Large intestine (tissue), 3 donors: ENCODE data around the gene DUSP23. TPM values are rescaled to one million over a fixed set of nuclear protein-coding genes. Genes with fewer than 3 reads are reported as not detected.

Source experiments
- DNase-seq, 2 donors: peaks; one replicate each; pipeline versions ENCODE4 v3.0.0 to v3.0.0-alpha.2; 2013
- H3K27ac ChIP-seq: one replicate; pipeline ENCODE4 v1.5.1; 2013; ENCODE audit warnings: low read length
- H3K27me3 ChIP-seq: 2 replicates; pipeline ENCODE4 v1.6.1; 2013; ENCODE audit warnings: low read length; ENCODE audit not compliant: control insufficient read depth, insufficient read depth
- H3K36me3 ChIP-seq: 2 replicates; pipeline ENCODE4 v1.6.1; 2013; ENCODE audit warnings: low read length; ENCODE audit not compliant: control insufficient read depth, insufficient read depth
- H3K4me1 ChIP-seq: one replicate; pipeline ENCODE4 v1.6.1; 2013; ENCODE audit warnings: low read length; ENCODE audit not compliant: control insufficient read depth, insufficient read depth
- H3K4me3 ChIP-seq: one replicate; pipeline ENCODE4 v1.5.1; 2013; ENCODE audit warnings: low read length
- H3K9me3 ChIP-seq: one replicate; pipeline ENCODE4 v1.6.1; 2013; ENCODE audit warnings: mild to moderate bottlenecking, low read depth, low read length, moderate library complexity; ENCODE audit not compliant: control insufficient read depth
- WGBS: methylation state at CpG from one replicate; pipeline ENCODE4 v1.1.5; 2013; ENCODE audit warnings: low lambda C conversion rate; ENCODE audit not compliant: insufficient coverage; 5-methylcytosine and 5-hydroxymethylcytosine counted together
- polyA plus RNA-seq: library from polyadenylated mRNA; unstranded; fragments of 120-200 nt; gene quantifications from one replicate; pipeline ENCODE4 v1.2.1, GENCODE V29; 2013

Gene DUSP23
- polyA plus RNA-seq, 1 donor = 40.0 TPM

DNA sequence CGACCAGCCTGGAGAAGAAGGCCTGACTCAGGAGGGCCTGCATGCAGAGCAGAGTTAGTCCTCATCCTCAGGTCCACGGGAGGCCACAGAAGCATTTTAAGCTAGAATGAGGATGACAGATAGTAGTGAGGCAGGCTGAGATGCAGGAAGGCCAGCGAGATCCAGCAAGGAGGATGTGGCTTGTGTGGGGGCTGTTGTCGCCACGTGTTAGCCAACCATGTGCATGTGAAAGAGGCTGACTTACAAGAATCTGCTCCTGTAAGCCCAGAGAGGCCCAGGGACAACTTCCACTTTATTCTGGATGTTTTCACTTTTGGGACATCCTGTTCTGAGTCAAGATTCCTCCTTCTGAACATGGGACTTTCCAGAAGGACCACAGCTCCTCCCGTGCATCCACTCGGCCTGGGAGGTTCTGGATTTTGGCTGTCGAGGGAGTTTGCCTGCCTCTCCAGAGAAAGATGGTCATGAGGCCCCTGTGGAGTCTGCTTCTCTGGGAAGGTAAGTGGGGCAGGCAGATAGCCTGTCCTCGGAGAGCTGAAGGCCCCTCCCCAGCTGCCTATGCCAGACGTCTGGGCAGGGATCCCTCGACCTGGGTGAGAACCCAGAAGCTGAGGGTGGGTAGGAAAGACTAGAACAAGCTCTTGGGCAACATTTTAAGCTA lies 45.8 kb downstream of the DUSP23 start, which contains the start of gene SLAMF8:
Gene SLAMF8 (plus strand): TSS at position 433 of the 661 bp plus-strand sequence. CDS start 26 bp downstream, at position 459.
- no peak for DNase-seq
- Histone ChIP-seq H3K4me1 (peaks cover 10% of the 10 kb centered on the region), H3K27me3 (no peaks in the 10 kb centered on the region), H3K36me3 (no peaks in the 10 kb centered on the region), H3K4me3 (no peak within 1 kb of the TSS), H3K27ac (no peak within 1 kb of the TSS), H3K9me3 (no peaks in the 10 kb centered on the region)
- WGBS = no CpG with 5 or more reads among the region's 11 CpGs

DNA sequence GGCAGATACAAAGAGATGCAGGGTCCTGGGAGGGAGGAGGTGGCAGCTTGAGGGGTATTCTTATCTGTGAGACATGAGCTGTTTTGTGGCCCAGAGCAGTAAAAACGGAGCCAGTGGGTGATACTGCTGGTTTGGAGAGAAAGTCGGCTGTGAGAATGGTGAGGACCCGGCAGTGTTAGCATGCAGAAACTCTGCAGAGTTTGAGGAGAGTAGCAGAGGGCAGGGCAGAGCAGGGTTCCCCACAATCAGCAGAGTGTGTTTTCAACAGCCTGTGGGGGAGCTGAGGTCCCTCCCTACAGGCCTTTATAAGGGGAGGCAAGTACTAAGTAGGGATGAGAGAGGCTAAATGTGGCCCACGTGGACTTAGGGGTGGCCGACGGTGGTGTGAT lies 46.3 kb downstream of the DUSP23 start:
- H3K9me3 ChIP-seq = no peaks in the 10 kb centered on the region
- no peak for DNase-seq
- peaks cover 10% of the 10 kb centered on the region for H3K4me1 ChIP-seq
- H3K36me3 ChIP-seq = no peaks in the 10 kb centered on the region
- WGBS = no CpG with 5 or more reads among the region's 6 CpGs
- H3K27me3 ChIP-seq = no peaks in the 10 kb centered on the region
- H3K4me3 ChIP-seq = no peak overlapping the region
- H3K27ac ChIP-seq = no peak overlapping the region

DNA sequence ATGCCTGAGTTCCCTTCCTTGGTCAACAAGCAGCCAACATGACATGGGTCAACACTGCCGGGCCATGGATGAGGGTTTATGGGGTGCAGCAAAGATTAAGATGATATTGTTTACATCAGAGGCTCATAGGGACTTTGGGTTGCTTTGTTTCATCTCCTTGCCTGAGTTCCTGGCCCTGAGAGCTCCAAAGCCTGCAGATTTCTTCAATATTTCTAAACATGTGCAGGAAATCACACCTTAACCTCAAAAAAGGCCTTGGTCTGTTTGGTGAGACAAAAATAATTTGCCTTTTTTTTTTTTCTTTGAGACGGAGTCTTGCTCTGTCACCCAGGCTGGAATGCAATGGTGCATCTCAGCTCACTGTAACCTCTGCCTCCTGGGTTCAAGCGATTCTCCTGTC lies 46.8 kb downstream of the DUSP23 start:
- Histone ChIP-seq H3K4me3 (no peak overlapping the region), H3K27me3 (no peaks in the 10 kb centered on the region), H3K4me1 (peaks cover 10% of the 10 kb centered on the region), H3K27ac (no peak overlapping the region), H3K36me3 (no peaks in the 10 kb centered on the region), H3K9me3 (no peaks in the 10 kb centered on the region)
- WGBS = no CpG with 5 or more reads among the region's 3 CpGs
- no peak for DNase-seq

DNA sequence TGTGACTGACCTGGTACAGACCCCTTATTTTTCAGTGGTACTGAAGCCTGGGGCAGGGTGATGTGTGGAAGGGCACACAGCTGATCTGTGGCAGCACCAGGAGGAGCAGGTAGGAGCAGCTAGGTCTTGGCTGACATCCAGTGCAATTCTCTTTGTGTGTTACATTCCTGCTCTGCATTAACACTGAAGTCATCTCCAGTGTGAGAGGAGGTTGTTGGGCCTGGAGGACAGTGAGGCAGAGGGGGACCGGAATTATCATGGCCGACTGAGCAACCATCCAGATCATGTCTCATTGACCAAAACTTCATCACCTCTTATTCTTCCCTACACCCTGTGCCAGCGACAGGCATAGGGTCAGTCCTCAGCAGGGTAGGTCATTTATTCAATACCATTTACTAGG lies 47.4 kb downstream of the DUSP23 start:
- Histone ChIP-seq H3K9me3 (no peaks in the 10 kb centered on the region), H3K27ac (no peak overlapping the region), H3K27me3 (no peaks in the 10 kb centered on the region), H3K4me3 (no peak overlapping the region), H3K4me1 (peaks cover 5% of the 10 kb centered on the region), H3K36me3 (no peaks in the 10 kb centered on the region)
- no peak for DNase-seq
- 100% methylated on average over 1 of the region's 3 CpGs for WGBS

DNA sequence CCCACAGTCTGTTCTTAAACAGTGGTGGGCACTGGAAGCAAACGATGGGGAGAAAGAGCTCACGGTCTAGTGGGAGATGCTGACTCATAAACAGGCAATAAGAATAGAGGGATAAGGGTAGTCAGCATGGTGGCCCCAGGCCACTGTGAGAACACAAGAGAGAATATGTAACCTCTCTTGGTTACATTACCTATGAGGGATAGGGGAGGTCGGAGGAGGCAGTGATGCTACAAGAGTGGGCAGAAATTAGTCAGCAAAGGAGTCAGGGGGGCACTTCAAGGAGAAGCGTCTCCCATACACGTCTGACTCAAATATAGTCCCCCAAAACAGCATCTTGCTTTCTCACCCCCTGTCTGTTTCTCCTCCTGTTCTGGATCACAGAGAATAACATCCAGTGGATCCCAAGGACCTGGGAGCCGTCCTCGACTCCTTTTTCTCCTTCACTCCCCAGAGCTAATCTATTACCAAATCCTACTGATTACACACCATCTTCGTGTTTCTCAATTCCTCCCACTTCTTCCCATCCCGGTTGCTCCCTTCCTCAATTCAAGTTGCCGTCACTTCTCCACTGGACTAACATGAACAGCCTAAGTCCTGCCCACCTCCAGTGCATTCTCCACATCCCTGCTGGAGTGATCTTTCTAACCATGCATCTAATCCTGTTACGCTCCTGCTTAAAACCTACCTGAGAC lies 48.0 kb downstream of the DUSP23 start:
- DNase-seq = no peak
- no peak overlapping the region for H3K4me3 ChIP-seq
- no peaks in the 10 kb centered on the region for H3K36me3 ChIP-seq
- no peaks in the 10 kb centered on the region for H3K4me1 ChIP-seq
- no peak overlapping the region for H3K27ac ChIP-seq
- no peaks in the 10 kb centered on the region for H3K27me3 ChIP-seq
- no peaks in the 10 kb centered on the region for H3K9me3 ChIP-seq
- 87% methylated on average over 5 of the region's 11 CpGs for WGBS

DNA sequence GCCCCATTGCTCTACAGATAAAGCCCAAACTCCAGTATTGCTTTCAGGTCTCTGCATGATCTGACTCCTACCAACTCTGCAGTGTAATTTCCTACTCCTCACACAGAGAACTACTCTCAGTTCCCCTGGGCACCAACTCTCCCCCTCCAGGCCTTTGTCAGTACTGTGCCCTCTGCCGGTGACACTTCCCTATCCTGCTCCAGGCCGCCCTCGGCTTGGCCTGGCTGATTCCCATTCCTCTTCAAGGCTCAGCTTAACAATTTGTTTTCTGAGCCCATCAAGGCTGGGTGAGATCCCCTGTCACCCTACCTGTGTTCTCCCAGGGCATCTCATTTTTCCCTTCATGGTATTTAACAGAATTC lies 48.5 kb downstream of the DUSP23 start:
- WGBS = no CpG with 5 or more reads among the region's 3 CpGs
- Histone ChIP-seq H3K36me3 (no peaks in the 10 kb centered on the region), H3K27ac (no peak overlapping the region), H3K4me3 (no peak overlapping the region), H3K4me1 (no peaks in the 10 kb centered on the region), H3K27me3 (no peaks in the 10 kb centered on the region), H3K9me3 (no peaks in the 10 kb centered on the region)
- peak; percentile 25 to 32 for DNase-seq

DNA sequence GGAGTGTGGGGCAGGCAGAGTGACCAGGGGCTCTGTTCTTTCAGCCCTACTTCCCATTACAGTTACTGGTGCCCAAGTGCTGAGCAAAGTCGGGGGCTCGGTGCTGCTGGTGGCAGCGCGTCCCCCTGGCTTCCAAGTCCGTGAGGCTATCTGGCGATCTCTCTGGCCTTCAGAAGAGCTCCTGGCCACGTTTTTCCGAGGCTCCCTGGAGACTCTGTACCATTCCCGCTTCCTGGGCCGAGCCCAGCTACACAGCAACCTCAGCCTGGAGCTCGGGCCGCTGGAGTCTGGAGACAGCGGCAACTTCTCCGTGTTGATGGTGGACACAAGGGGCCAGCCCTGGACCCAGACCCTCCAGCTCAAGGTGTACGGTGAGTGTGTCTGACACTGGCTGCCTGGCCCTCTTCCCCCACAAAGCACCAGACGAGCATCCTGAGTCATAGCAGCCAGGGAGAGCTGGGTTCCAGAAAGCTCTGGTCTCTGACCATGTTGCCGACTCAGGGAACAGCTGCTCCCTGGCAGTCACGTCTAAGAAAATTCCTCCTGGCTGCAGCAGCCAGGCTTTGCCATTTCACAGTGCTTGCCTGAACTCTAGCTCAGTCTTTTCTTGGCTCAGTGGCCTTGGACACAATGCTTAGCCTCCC lies 49.2 kb downstream of the DUSP23 start:
- Histone ChIP-seq H3K4me3 (no peak overlapping the region), H3K9me3 (no peaks in the 10 kb centered on the region), H3K36me3 (no peaks in the 10 kb centered on the region), H3K27ac (no peak overlapping the region), H3K27me3 (no peaks in the 10 kb centered on the region), H3K4me1 (no peaks in the 10 kb centered on the region)
- DNase-seq = no peak
- no CpG with 5 or more reads among the region's 18 CpGs for WGBS

DNA sequence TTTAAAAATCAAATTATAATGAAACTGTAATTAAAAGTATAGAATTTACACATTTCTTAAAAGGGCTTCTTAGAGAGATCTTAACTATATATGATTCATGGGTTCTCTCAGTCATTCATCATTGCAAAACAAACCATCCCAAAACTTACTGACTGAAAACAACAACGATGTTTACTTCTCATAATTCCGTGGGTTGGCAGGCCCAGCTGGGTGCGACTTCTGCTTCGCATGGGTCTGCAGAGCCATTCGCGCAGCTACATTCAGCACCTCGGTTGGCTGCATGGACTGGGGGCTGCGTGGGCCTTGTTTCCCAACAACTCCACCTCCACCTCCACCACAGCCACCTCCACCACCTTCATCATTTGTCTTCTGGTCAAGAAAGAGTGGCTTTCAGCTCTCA lies 50.0 kb downstream of the DUSP23 start:
- Histone ChIP-seq H3K4me3 (no peak overlapping the region), H3K9me3 (no peaks in the 10 kb centered on the region), H3K27ac (no peak overlapping the region), H3K36me3 (no peaks in the 10 kb centered on the region), H3K27me3 (no peaks in the 10 kb centered on the region), H3K4me1 (no peaks in the 10 kb centered on the region)
- DNase-seq = no peak
- WGBS = no CpG with 5 or more reads among the region's 8 CpGs

DNA sequence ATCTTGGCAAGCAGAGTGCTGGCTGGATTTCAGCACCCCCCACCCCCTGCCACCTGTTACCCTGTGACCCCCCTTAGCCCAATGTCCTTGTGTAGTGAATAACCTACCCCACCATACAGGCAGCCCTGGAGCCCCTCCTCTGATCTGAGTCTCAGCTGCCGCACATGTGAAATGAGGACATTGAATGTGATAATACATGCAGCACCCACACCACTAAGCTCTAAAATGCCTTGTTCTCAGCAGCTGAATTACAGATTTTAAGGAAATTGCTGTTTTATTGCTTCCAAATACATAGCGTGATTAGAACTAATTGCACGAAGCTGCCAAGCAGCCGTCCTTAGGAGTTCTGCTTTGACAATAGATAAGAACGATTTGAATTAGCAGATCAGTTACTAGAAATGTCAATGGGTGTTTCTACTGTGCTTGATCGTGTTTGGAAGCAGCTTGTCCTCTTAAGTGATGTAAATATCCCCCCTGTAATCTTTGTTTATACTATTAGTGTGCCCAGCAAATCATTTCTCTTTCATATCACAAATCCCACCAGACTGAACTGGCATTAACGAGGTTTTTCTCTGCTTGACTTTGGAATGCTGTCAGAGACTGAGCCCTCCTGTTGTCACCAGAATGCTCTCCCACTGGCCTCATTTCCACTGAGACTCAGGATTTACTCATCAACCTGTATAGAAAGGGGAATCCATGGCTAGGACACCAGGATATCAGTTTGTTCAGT lies 50.8 kb downstream of the DUSP23 start:
- no peak overlapping the region for H3K4me3 ChIP-seq
- H3K27me3 ChIP-seq = no peaks in the 10 kb centered on the region
- WGBS = no CpG with 5 or more reads among the region's 7 CpGs
- DNase-seq = no peak
- no peak overlapping the region for H3K27ac ChIP-seq
- no peaks in the 10 kb centered on the region for H3K9me3 ChIP-seq
- H3K36me3 ChIP-seq = no peaks in the 10 kb centered on the region
- no peaks in the 10 kb centered on the region for H3K4me1 ChIP-seq
